SIG-M5 (cell line): ENCODE results near the gene CAPN11.
"Not testable (repeated sequence)": the region's sequence is repeated elsewhere in the genome, so short reads cannot be mapped to it uniquely, and the experiment has no call there.

Experiments
- DNase-seq: peaks from one replicate; lab custom pipeline; 2025; lab: John Stamatoyannopoulos, UW

The CAPN11 gene

DNA sequence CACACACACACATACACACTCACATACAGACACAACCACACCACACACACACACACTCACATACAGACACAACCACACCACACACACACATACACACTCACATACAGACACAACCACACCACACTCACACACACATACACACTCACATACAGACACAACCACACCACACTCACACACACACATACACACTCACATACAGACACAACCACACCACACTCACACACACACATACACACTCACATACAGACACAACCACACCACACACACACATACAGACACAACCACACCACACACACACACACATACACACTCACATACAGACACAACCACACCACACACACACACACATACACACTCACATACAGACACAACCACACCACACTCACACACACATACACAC is 23.2 kb downstream of the CAPN11 start:
- not testable (repeated sequence) for DNase-seq

DNA sequence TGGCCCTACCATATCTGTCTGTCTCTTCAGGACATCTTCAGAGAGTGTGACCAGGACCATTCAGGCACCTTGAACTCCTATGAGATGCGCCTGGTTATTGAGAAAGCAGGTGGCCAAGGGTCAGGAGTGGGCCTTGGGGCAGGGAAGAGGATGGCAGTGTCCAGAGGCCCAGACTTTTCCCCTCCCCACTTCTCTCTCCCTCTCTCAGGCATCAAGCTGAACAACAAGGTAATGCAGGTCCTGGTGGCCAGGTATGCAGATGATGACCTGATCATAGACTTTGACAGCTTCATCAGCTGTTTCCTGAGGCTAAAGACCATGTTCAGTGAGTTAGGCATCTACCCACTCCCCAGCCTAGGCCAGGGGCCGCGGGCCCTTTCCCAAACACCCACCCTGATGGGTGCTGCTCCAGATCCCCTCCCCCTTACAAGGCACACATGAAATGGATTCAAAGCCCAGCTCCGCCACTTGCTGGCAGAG is 24.3 kb downstream of the CAPN11 start:
- DNase-seq: no peak

DNA sequence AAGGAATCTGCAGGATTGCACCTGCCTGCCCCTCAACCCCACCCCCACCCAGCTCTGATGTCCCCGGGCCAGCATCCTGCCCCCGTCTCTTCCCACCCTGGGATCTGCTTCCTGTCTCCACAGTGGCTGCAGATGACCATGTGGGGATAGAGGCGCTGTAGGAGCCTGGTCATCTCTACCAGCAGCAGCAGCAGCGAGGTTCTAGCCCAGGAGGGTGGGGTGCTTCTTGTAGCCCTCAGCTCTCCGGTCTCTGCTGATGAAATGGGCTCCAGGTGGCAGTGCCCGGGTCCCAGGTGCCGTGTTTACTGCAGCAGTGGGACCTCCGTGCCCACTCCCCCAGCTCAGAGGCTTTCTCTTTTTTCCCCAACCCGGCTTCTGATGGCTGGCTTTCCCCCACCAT is 25.2 kb downstream of the CAPN11 start:
- DNase-seq: no peak

DNA sequence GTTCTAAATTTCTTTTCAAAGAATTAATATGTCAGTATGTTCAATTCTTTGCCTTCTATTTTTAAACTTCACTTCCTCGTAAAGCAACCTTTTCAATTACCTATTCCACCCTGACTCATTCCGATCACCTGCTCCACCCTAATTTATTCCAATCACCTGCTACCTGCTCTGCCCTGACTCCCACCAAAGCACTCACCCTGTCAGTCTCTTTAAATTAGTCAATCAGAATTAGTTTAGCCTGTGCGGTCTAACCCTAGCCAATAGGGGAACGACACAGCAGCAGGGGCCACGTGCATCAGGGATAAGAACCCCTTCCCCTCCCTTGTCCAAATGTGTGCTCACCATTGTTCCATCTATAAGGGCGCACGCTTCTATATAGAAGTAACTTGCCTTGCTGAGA is 26.7 kb downstream of the CAPN11 start:
- not testable (repeated sequence) for DNase-seq

DNA sequence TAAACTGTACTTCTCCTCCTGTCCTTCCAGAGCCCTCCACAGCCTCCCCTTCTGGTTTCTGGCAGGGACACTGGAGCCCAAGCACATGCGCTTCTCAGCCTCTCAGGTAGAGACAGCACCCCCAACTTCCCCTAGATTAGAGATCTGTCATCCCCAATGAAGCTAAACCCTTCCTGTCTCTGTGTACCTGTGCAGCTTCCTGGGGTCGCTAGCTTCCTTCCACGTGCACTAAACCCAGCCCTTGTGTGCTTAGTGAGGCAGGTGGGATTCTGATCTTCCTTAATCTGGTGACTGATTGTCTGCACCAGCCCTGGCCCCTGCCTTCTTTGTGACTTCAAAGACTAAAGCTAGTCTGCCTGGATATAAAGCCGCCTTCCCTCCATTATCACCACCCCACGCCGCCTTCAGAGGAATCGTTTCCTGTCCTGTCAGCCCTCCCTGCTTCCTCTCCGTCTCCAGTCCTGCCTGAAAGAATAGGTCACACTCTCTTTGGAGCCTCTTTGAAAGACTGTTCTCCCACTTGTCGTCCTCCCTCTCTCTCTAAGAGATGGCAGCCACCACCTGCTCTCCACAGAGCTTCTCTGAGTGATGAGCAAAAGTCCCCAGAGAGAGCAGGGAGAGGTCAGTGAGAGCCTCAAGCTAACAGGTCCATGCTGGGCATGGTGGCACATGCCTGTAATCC is 27.5 kb downstream of the CAPN11 start:
- DNase-seq: no peak

DNA sequence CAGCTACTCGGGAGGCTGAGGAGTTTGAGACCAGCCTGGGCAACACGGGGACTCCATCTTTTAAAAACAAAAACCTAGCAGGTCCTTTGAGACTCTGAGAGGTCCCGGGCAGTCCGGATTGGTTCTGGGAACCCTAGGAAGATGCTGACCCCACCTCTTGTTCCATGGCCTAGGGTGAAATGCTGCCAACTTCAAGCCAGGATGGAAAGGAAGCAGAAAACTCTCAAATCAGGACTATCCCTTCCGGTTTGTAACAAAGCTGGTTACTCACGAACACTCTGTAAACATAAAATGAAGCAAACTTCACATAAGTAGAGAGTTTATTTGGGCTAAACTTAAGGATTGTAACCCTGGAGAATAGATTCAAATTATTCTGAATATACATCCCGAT is 28.0 kb downstream of the CAPN11 start:
- DNase-seq: no peak

DNA sequence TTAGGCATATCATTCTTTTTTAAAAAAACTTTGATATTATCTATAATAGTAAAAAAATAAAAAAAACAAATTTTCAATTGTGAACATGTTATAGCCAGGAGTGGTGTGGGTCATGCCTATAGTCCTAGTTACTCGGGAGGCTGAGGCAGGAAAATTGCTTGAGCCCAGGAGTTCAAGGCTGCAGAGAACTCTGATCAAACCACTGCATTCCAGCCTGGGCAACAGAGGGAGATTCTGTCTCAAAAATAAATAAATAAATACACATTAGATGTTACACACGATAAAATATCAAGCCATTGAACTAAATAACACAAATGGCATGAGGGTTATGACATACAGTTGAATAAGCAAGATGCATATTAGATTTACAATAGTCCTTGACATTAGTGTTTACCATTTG is 30.2 kb downstream of the CAPN11 start:
- DNase-seq: no peak

DNA sequence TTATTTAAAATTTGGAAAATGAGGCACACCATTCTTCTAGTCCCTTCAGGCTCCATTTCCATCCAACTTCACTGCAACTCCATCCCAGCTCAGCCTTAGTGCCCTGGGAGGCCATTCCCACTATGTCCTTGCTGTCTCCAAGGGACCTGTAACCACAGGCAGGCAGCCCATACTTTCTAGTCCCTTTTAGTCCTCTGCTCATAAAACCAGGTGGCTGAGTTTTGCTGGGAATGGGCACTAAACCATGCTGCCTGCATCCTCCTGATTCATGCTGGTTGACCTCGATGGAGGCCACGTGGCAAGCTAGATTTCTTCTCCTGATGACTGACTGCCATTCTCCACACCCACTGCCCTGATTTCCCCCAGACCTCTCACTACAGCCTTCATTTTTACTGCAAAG is 30.6 kb downstream of the CAPN11 start:
- DNase-seq: no peak

DNA sequence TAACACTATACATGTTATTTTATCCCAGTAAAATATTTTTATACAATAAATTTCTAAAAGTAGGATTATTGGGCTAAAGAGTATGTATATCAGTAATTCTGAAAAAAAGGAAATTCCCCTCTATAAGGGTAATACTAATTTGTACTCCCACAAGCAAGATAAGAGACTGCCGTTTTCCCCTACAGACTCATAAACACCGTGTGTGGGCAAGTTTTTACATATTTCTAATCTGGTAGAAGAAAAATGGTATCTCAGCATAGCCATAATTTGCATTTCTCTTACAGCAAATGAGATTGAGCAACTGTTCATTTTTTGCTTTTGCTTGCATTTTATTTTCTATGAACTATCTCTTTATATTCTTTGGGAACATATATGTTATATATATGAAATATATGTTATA is 32.1 kb downstream of the CAPN11 start:
- DNase-seq: no peak

DNA sequence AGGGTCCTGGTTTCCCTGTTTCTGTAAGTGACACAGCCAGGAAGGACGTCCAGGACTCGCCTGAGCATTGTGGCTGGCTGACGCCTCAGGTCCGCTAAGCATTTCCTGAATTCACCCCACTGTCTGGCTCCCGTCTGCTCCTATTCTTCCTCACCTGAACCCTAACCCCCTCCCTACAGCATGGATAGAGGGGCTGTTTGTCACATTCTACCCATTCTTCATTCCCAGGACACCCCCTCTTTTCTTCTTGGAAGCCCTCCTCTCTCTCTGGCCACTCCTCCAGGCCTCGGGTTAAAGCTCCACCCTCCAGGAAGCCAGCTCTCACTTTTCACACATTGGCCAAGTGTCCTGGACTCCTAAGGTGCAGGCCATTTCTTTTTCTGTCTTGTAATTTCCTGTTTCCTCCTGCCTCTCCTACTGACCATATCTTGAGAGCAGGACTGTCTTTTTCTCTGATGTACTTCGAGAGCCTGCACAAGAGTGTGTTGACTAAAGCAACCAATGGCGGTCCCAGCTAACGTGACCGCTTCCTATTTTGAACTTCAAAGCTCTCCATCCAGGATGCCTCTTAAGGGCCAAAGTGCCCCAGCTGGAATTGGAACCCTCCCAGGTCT is 33.9 kb downstream of the CAPN11 start:
- DNase-seq: no peak

DNA sequence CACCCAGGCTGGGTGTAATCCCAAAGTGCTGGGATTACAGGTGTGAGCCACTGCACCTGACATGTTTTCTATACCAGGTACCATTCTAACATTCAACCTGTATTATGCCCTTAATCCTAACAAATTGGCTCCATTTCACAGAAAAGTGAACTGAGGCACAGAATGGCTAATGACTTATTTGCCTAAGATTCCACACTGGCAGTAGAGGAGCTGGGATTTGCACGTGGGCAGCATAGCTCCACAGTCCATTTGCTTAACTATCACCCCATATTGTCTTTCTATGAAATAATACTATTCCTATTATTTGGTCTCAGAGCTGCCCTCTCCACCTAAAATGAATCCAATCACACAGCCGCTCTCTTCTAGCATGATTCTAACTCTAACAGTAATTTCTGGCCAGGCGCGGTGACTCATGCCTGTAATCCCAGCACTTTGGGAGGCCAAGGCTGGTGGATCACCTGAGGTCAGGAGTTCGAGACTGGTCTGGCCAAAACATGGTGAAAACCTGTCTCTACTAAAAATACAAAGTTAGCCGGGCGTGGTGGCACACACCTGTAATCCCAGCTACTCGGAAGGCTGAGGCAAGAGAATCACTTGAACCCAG is 34.8 kb downstream of the CAPN11 start:
- no peak for DNase-seq

DNA sequence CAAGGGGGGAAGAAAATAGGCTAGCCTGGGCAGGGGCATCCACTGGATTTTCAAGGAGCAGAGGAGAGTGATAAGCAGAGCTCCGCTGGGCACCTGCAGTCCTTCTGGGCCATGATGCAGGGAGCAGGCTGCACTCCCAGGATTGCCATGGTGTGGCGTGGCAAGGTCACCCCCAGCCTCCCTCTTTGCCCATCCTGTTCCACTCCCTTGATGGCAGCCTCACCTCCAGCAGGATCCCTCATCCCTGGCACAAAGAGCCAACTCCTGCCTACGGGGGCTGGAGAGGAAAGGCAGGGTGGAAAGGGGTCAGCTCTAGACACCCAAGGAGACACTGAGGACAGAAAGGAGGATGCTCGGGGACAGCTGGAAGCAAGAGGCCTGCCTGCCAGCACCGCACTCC is 35.7 kb downstream of the CAPN11 start:
- no peak for DNase-seq

DNA sequence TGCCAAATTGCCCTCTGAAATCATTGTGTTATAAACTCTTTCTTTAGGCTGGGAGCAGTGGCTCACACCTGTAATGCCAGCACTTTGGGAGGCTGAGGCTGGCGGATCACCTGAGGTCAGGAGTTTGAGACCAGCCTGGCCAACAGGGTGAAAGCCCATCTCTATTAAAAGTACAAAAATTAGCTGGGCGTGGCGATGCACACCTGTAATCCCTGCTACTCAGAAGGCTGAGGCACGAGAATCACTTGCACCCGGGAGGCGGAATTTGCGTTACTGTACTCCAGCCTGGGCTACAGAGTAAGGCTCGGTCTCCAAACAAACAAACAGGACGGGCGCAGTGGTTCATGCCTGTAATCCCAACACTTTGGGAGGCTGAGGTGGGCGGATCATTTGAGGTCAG is 37.7 kb downstream of the CAPN11 start:
- DNase-seq: not testable (repeated sequence)

DNA sequence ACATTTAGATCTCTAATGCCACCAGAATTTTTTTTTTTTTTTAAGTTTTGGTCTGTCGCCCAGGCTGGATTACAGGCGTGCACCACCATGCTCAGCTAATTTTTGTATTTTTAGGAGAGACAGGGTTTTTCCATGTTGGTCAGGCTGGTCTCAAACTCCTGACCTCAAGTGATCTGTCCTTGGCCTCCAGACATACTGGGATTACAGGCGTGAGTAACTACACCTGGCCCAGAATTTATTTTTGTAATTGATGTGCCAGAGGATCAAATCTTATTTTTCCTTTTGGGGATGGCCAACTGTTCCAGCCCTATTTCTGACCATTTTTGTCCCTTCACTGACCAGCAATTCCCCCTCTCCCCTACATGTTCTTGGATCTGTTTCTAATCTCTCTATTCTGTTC is 40.1 kb downstream of the CAPN11 start:
- DNase-seq: no peak

DNA sequence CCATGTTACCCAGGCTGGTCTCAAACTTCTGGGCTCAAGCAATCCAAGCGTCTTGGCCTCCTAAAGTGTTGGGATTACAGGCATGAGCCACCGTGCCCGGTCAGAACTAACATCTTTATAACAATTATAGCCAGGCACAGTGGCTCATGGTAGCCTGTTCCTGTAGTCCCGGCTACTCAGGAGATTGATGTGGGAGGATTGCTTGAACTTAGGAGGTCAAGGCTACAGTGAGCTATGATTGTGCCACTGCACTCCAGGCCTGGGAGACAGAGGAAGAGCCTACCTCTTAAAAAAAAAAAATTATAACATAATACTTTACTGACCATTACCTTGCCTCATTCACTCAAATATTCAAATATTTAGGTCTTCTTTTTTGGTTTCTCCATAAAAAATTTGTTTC is 41.3 kb downstream of the CAPN11 start:
- DNase-seq: no peak

DNA sequence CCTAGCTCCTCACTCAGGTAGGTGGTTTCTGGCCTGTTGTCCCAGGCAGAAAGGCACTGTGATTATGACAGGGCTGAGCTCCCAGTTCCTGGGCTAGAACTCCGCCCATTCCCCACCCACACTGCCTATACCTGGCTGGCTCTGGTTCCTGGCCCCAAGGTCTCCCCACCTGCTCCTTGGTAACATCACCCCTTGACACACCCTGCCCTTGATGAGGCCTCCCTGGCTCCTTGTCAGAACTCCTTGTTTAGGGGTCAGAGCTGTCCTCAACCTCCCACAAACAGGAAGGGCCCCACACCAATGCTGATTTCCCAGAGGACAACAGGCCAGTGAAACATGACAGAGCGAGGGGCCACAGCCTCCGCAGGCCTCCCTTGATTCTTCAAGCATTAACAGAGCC is 42.6 kb downstream of the CAPN11 start:
- no peak for DNase-seq

DNA sequence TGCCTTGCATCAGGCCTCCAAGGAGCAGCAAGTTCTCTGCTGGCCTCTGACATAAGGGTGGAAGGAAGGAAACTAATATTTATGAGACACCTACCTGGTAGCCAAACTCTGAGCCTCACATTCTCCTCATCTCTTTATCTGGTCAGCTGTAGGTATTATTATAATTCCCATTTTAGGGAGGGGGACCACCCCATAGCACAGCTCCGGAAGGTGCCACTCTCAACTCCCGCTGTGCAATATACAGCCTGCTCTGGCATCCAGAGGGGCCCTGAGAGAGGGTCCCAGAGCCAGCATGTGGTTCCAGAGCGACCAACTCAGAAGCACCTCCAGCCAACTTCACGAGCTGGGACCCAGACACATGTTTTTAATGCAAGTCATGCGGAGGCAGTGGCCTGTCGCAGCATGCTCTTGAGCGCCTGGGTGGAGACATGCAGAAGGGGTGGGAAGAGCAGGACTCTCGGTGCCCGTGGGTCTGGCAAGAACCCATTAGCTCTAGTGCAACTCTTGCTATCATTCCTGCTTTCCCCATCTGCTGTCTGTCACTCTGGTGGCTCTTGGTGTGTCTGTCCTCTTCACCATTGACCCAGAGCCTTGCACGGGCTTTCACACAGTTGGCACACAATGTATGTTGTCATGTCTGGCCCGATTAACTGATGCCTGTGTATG is 43.2 kb downstream of the CAPN11 start:
- no peak for DNase-seq

DNA sequence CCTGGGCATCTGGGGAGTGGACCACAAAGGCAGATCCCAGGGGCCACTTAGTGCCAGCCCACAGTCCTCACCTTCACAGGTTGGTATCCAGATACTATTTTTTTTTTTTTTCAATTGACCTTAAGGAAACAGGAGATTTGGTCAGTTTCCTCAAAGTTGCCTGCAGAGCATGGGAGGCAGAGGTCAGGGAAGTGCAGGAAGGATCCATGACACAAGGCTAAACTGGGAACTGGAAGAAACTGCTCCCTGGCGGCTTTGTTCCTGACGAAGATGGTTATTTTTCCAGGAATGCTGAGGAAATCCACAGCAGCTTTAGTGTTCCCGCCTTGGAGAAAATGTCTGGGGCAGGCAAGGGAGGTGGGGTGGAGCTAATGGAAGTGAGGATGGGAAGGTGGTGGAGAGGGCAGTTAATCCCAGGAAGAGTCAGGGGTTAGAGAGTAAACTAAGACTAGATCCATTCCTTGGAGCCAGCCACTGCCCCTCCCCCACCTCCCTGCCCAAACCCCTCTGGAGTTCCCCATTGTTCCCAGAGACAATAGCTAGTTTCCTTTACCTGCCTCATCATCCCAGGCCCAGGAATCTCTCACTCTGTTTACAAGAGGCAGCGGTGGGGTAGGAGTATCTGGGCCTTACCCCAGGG is 43.8 kb downstream of the CAPN11 start:
- DNase-seq: no peak

DNA sequence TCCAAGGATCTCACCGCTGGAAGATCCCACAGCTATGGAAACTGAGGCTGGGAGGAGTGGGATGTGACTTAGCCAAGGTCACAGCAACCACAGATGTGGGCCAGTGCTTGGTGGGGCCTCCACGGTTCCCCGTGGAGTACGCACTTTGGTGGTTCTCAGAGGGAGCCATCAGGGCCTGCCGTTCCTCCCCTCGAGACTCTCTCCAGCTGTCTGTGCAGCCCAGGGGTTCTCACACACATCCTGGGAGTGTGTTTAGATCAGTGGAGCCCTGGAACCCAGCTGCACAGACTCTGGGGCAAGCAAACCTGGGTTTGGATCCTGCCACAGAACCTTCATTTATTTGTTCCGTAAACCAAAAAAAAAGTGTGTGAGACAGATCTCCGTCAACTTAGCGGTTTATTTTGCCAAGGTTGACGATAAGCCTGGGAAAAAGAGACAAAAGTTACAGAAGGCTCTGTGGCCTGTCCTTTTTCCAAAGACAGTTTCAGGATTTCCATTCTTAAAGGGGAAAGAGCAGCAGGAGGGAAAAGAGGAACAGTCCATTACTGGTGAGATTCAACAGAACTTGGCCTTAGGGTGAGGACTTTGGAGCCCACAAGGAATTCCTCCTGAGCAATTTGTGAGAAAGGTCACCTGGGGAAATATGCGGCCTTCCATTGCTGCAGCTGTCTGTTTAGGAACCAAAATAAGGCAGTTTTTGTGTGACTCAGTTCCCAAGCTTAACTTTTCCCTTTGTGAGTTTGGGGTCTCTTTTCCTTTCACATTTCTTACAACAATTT is 44.5 kb downstream of the CAPN11 start:
- DNase-seq: no peak

DNA sequence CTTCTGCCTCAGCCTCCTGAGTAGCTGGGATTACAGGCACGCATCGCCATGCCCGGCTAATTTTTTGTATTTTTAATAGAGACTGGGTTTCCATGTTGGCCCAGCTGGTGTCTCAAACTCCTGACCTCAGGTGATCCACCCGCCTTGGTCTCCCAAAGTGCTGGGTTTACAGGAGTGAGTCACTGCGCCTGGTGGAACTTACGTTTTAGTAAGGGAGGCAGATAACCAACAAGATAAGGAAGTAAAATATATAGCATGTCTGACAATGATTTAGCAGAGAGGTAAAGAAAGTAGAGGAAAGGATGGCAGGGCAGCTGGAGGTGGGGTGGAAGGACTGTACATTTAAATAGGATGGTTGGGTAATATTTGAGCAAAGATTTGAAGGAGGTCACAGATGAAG is 45.3 kb downstream of the CAPN11 start:
- DNase-seq: no peak

DNA sequence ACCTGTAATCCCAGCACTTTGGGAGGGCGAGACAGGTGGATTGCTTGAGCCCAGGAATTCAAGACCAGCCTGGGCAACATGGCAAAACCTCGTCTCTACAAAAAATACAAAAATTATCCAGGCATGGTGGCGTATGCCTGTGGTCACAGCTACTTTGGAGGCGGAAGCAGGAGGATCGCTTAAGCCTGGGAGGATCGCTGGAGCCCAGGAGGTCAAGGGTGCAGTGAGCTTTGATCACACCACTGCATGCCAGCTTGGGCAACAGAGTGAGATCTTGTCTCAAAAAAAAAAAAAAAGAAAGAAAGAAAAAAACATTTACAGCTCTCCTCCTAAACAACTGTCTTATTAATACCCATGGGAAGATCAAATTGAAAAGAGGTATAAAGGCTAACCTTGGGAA is 49.3 kb downstream of the CAPN11 start:
- no peak for DNase-seq

DNA sequence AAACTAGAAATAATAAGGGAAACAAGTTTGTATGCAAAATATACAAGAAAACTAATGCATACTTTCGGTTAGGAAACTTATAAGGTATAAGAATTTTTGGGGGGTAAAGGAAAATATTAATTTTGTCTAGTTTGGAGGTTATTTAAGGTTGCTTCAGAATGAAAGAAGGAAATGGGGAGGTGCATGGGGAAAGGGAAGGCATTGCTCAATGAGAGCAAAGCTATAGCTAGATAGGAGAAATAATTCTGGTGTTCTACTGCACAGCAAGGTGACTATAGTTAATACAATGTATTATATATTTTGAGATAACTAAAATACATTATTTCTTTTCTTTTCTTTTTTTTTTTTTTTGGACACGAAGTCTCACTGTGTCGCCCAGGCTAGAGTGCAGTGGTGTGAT is 52.7 kb downstream of the CAPN11 start:
- DNase-seq: no peak
